SU-DHL-6 (cell line): ENCODE data around the gene DNM1.

Experiments
- H2AFZ ChIP-seq: fragments of 200-600 bp; sonication (generic); 2 replicates; pipeline ENCODE4 v1.6.1; 2014; ENCODE audit warnings: low read depth, mild to moderate bottlenecking, moderate library complexity, mixed read lengths, antibody characterized with exemption, low read length; ENCODE audit not compliant: severe bottlenecking
- H3F3A ChIP-seq: fragments of 200-600 bp; shearing (Covaris generic); 2 replicates; pipeline ENCODE4 v1.6.0; 2016; ENCODE audit warnings: antibody characterized with exemption, mild to moderate bottlenecking; ENCODE audit not compliant: insufficient read depth
- H3K27ac ChIP-seq: fragments of 200-600 bp; sonication (generic); 2 replicates; pipeline ENCODE4 v1.5.1; 2016; ENCODE audit warnings: low read depth, mild to moderate bottlenecking, low read length, moderate library complexity, mixed read lengths
- H3K27me3 ChIP-seq: fragments of 200-600 bp; sonication (generic), shearing (Covaris generic); 2 replicates; pipeline ENCODE4 v1.6.0; 2014; ENCODE audit warnings: mild to moderate bottlenecking, low read length
- H3K36me3 ChIP-seq: fragments of 200-600 bp; sonication (generic); 2 replicates; pipeline ENCODE4 v1.6.1; 2014; ENCODE audit warnings: mild to moderate bottlenecking, low read length, mixed read lengths
- H3K4me2 ChIP-seq: fragments of 300-600, 200-600 bp; shearing (Covaris generic), sonication (generic); 2 replicates; pipeline ENCODE4 v1.6.0; 2014; ENCODE audit warnings: low read length, low read depth, mild to moderate bottlenecking; ENCODE audit not compliant: poor library complexity, severe bottlenecking
- H3K4me3 ChIP-seq: fragments of 200-600 bp; sonication (generic); 2 replicates; pipeline ENCODE4 v1.5.1; 2014; ENCODE audit warnings: antibody characterized with exemption, low read length, mild to moderate bottlenecking, mixed read lengths; ENCODE audit not compliant: insufficient read depth, poor library complexity, severe bottlenecking
- H3K79me2 ChIP-seq: fragments of 200-600 bp; sonication (generic); 2 replicates; pipeline ENCODE4 v1.6.1; 2014; ENCODE audit warnings: mild to moderate bottlenecking, low read length, moderate library complexity; ENCODE audit not compliant: insufficient read depth
- H3K9ac ChIP-seq: fragments of 200-600 bp; sonication (generic); 2 replicates; pipeline ENCODE4 v1.7.0; 2014; ENCODE audit warnings: mild to moderate bottlenecking, low read length
- H3K9me2 ChIP-seq: fragments of 200-600 bp; sonication (generic); replicated peaks from 2 replicates; pipeline ENCODE4 v1.6.1; 2014; ENCODE audit warnings: low read length; ENCODE audit not compliant: insufficient read depth
- H3K9me3 ChIP-seq: fragments of 200-600 bp; sonication (generic); 2 replicates; pipeline ENCODE4 v1.6.1; 2014; ENCODE audit warnings: low read length, mixed read lengths; ENCODE audit not compliant: insufficient read depth
- H4K20me1 ChIP-seq: fragments of 200-600 bp; sonication (generic); 2 replicates; pipeline ENCODE4 v1.6.1; 2014; ENCODE audit warnings: low read depth, mild to moderate bottlenecking, antibody characterized with exemption, low read length, moderate library complexity, mixed read lengths
- EZH2phosphoT487 ChIP-seq: fragments of 200-600 bp; sonication (generic), shearing (Covaris generic); conservative IDR thresholded peaks from 2 replicates; pipeline ENCODE4 v1.6.1; 2018; ENCODE audit warnings: mild to moderate bottlenecking, antibody characterized with exemption, low read length, moderate library complexity, mixed read lengths
- TF ChIP-seq, protein P1 (sequence below): fragments of 200-600 bp; sonication (generic); IDR thresholded peaks from one replicate; pipeline ENCODE4 v1.5.1; 2017; ENCODE audit warnings: antibody characterized with exemption, mild to moderate bottlenecking, low read length, moderate library complexity; ENCODE audit not compliant: insufficient read depth, poor library complexity, severe bottlenecking

Gene DNM1

DNA sequence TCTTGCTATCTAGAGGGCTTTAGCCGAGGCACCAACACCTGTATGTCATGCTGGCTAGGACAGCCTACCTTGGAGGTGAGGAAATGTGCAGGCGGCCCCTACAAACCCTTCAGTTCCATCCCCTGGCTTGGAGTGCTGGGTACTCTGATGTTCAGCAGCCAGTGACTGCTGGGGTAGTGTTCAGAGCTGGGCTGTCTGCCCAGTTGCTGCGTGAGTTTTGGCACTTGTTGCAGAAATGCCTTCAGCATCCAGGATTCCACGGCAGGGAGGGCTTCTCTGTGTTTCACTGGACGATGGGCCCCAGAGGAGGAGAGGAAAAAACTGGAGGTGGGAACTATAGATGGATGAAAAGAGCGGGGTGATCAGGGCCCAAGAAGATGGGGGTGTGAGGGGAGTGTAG lies 83.3 kb downstream of the DNM1 start:
- no peak for TF ChIP-seq EZH2phosphoT487
- TF ChIP-seq, protein P1, sequence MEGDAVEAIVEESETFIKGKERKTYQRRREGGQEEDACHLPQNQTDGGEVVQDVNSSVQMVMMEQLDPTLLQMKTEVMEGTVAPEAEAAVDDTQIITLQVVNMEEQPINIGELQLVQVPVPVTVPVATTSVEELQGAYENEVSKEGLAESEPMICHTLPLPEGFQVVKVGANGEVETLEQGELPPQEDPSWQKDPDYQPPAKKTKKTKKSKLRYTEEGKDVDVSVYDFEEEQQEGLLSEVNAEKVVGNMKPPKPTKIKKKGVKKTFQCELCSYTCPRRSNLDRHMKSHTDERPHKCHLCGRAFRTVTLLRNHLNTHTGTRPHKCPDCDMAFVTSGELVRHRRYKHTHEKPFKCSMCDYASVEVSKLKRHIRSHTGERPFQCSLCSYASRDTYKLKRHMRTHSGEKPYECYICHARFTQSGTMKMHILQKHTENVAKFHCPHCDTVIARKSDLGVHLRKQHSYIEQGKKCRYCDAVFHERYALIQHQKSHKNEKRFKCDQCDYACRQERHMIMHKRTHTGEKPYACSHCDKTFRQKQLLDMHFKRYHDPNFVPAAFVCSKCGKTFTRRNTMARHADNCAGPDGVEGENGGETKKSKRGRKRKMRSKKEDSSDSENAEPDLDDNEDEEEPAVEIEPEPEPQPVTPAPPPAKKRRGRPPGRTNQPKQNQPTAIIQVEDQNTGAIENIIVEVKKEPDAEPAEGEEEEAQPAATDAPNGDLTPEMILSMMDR, result no peak
- no peak overlapping the region for H3K4me2 ChIP-seq
- H3K9me3 ChIP-seq, result no peaks in the 10 kb centered on the region
- H3K79me2 ChIP-seq, result no peaks in the 10 kb centered on the region
- no peaks in the 10 kb centered on the region for H3K9me2 ChIP-seq
- no peaks in the 10 kb centered on the region for H4K20me1 ChIP-seq
- H3F3A ChIP-seq, result no peaks in the 10 kb centered on the region
- H3K36me3 ChIP-seq, result no peaks in the 10 kb centered on the region
- H3K27me3 ChIP-seq, result no peaks in the 10 kb centered on the region
- H3K9ac ChIP-seq, result no peak overlapping the region
- no peak overlapping the region for H2AFZ ChIP-seq
- no peak overlapping the region for H3K4me3 ChIP-seq
- H3K27ac ChIP-seq, result no peak overlapping the region

DNA sequence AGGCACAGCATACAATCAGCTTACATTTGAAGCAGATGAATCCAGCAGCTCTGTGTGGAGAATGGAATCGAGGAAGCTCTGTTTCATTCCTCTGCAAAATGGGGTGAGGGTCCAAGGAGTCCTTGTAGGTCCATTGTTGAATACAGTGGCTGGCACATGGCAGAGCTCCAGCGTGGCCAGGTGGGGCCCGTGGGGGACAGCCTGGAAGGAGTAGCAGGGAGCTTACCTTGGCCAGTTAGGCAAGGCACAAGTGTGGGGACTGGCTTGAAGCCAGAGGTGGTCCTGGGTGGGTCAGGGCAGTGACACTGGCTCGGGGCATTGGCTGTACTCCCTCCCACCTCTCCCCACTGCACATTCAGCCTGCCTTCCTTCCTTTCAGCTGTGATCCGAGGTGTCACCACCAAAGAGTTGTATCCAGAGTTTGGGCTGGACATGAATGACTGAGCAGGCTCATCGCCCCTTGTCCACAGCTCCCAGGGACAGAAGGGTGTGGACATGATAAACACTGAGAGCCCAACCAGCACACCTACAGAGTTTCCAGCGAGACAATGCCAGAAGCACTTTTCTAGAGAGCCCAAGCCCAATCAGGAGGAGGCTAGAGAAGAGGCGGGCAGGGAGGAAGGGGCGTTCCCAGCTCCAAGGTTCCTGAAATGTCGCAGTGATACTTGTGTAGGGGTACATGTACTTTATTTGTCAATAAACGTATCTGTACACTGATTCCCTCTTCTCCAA lies 85.3 kb downstream of the DNM1 start:
- Histone ChIP-seq H3K9me2 (no peaks in the 10 kb centered on the region), H3K27ac (no peak overlapping the region), H3K9me3 (no peaks in the 10 kb centered on the region), H3K9ac (no peak overlapping the region), H3K27me3 (no peaks in the 10 kb centered on the region), H2AFZ (no peak overlapping the region), H4K20me1 (no peaks in the 10 kb centered on the region), H3K79me2 (no peaks in the 10 kb centered on the region), H3K36me3 (no peaks in the 10 kb centered on the region), H3F3A (no peaks in the 10 kb centered on the region), H3K4me3 (no peak overlapping the region), H3K4me2 (no peak overlapping the region)
- TF ChIP-seq, protein P1, result no peak
- TF ChIP-seq EZH2phosphoT487, result no peak

DNA sequence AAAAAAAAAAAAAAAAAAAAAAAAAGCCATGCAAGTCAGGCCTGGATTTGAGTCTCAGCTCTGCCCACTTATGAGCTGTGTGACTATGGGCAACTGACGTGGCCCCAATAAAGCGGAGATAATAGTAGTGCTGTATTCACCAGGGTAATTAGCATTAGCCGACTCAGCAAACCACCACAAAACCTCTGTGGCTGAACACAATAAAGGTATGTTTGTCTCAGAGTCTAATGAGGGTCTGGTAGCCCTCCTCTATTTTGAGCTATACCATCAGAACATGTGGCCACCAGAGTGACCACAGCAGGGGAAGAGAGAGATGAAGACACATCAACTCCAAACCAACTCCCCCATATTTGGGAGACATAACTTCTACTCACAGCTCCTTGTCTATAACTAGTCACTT lies 88.8 kb downstream of the DNM1 start:
- TF ChIP-seq, protein P1, result no peak
- TF ChIP-seq EZH2phosphoT487, result no peak
- Histone ChIP-seq H3F3A (no peaks in the 10 kb centered on the region), H3K79me2 (no peaks in the 10 kb centered on the region), H3K27me3 (no peaks in the 10 kb centered on the region), H3K27ac (no peak overlapping the region), H2AFZ (no peak overlapping the region), H3K4me2 (no peak overlapping the region), H3K4me3 (no peak overlapping the region), H3K9me2 (no peaks in the 10 kb centered on the region), H3K36me3 (no peaks in the 10 kb centered on the region), H3K9ac (no peak overlapping the region), H4K20me1 (no peaks in the 10 kb centered on the region), H3K9me3 (no peaks in the 10 kb centered on the region)
